HEK293T (cell line): ENCODE measurements around the gene IL17RD.

Experiments used
- CTCF ChIA-PET: fragments of 350-600 bp; formaldehyde crosslinking; extraction: SDS; loops from one replicate; lab custom pipeline; 2021; ENCODE audit warnings: antibody characterized with exemption, inconsistent platforms; lab: Yijun Ruan, JAX
- POLR2A ChIA-PET: fragments of 350-600 bp; formaldehyde crosslinking; extraction: SDS; loops from one replicate; lab custom pipeline; 2020; ENCODE audit warnings: antibody characterized with exemption, inconsistent platforms; lab: Yijun Ruan, JAX
- DNase-seq: peaks from one replicate; pipeline ENCODE4 v3.0.0; 2012; ENCODE audit warnings: mixed read lengths; ENCODE audit errors: extremely low spot score
- ARNT ChIP-seq: fragments of 450-650 bp; IDR thresholded peaks from 2 replicates; pipeline ENCODE4 v1.6.1; 2017; ENCODE audit warnings: mild to moderate bottlenecking
- BHLHE40 ChIP-seq: fragments of 450-650 bp; IDR thresholded peaks from 2 replicates; pipeline ENCODE4 v1.6.1; 2016; ENCODE audit warnings: mild to moderate bottlenecking, moderate library complexity, borderline replicate concordance
- CTBP1 ChIP-seq: fragments of 450-650 bp; IDR thresholded peaks from 2 replicates; pipeline ENCODE4 v1.6.1; 2016; ENCODE audit warnings: borderline replicate concordance
- ELF4 ChIP-seq: fragments of 450-650 bp; IDR thresholded peaks from 2 replicates; pipeline ENCODE4 v1.6.1; 2017; ENCODE audit warnings: antibody characterized with exemption
- FOXA1 ChIP-seq: fragments of 450-650 bp; IDR thresholded peaks from 2 replicates; pipeline ENCODE4 v1.6.1; 2016; ENCODE audit warnings: mild to moderate bottlenecking
- FOXK2 ChIP-seq: fragments of 450-650 bp; IDR thresholded peaks from 2 replicates; pipeline ENCODE4 v1.6.1; 2016; ENCODE audit warnings: mild to moderate bottlenecking
- FOXM1 ChIP-seq: fragments of 450-650 bp; IDR thresholded peaks from 2 replicates; pipeline ENCODE4 v1.6.1; 2017; ENCODE audit warnings: mild to moderate bottlenecking, borderline replicate concordance
- HDGF ChIP-seq: fragments of 450-650 bp; IDR thresholded peaks from 2 replicates; pipeline ENCODE4 v1.6.1; 2017; ENCODE audit warnings: antibody characterized with exemption, borderline replicate concordance
- L3MBTL2 ChIP-seq: fragments of 450-650 bp; conservative IDR thresholded peaks from 2 replicates; pipeline ENCODE4 v1.6.1; 2016; ENCODE audit warnings: mild to moderate bottlenecking
- LEF1 ChIP-seq: fragments of 450-650 bp; IDR thresholded peaks from 2 replicates; pipeline ENCODE4 v1.6.1; 2017; ENCODE audit warnings: mild to moderate bottlenecking, borderline replicate concordance
- NFRKB ChIP-seq: fragments of 450-650 bp; IDR thresholded peaks from 2 replicates; pipeline ENCODE4 v1.6.1; 2016; ENCODE audit warnings: mild to moderate bottlenecking, moderate library complexity
- PKNOX1 ChIP-seq: fragments of 450-650 bp; IDR thresholded peaks from 2 replicates; pipeline ENCODE4 v1.6.1; 2016
- SP1 ChIP-seq: fragments of 450-650 bp; IDR thresholded peaks from 2 replicates; pipeline ENCODE4 v1.6.1; 2017
- SUZ12 ChIP-seq: fragments of 450-650 bp; IDR thresholded peaks from 2 replicates; pipeline ENCODE4 v1.6.1; 2016; ENCODE audit warnings: mild to moderate bottlenecking
- TARDBP ChIP-seq: fragments of 450-650 bp; IDR thresholded peaks from 2 replicates; pipeline ENCODE4 v1.6.1; 2016
- ZNF384 ChIP-seq: fragments of 450-650 bp; IDR thresholded peaks from 2 replicates; pipeline ENCODE4 v1.6.1; 2016

Gene IL17RD

GRCh38 chr3:57063032-57063431 is 102.1 kb downstream of the IL17RD start:
- no peak for TF ChIP-seq FOXK2
- TF ChIP-seq LEF1, result no peak
- TF ChIP-seq ARNT, result no peak
- no peak for TF ChIP-seq ELF4
- no peak for TF ChIP-seq HDGF
- no peak for TF ChIP-seq L3MBTL2
- no peak for TF ChIP-seq FOXA1
- no peak for TF ChIP-seq PKNOX1
- no peak for TF ChIP-seq SUZ12
- no peak for TF ChIP-seq FOXM1
- TF ChIP-seq BHLHE40, result no peak
- TF ChIP-seq SP1, result no peak
- no peak for TF ChIP-seq CTBP1
- no peak for TF ChIP-seq TARDBP
- no peak for TF ChIP-seq ZNF384
- TF ChIP-seq NFRKB, result no peak
- ChIA-PET CTCF (no interaction called here), POLR2A (no interaction called here)
- DNase-seq, result no peak

GRCh38 chr3:57062101-57062631 is 103.0 kb downstream of the IL17RD start:
- TF ChIP-seq LEF1, result no peak
- no peak for TF ChIP-seq L3MBTL2
- TF ChIP-seq PKNOX1, result no peak
- no peak for DNase-seq
- CTCF ChIA-PET, result no interaction called here

GRCh38 chr3:57061556-57061955 is 103.6 kb downstream of the IL17RD start:
- ChIA-PET CTCF (no interaction called here), POLR2A (no interaction called here)
- no peak for DNase-seq
- TF ChIP-seq SUZ12 (no peak), ELF4 (no peak), BHLHE40 (no peak), L3MBTL2 (no peak), TARDBP (no peak), NFRKB (no peak), FOXA1 (no peak), PKNOX1 (no peak), FOXK2 (no peak), SP1 (no peak), HDGF (no peak)

More at GRCh38 chr3:57062101-57062631, 103.0 kb downstream of the IL17RD start:
- POLR2A ChIA-PET, result no interaction called here

- DNase-seq, result peak; percentile 47
- no peak for TF ChIP-seq L3MBTL2
- TF ChIP-seq TARDBP, result no peak
- no peak for TF ChIP-seq ELF4
- no peak for TF ChIP-seq SP1
- no peak for TF ChIP-seq FOXA1
- TF ChIP-seq FOXK2, result no peak
- no peak for TF ChIP-seq NFRKB
- TF ChIP-seq SUZ12, result no peak
- TF ChIP-seq LEF1, result no peak
- TF ChIP-seq ARNT, result no peak
- TF ChIP-seq CTBP1, result no peak
- no peak for TF ChIP-seq PKNOX1
- TF ChIP-seq FOXM1, result no peak
- no peak for TF ChIP-seq HDGF
- no peak for TF ChIP-seq ZNF384
- TF ChIP-seq BHLHE40, result no peak
- POLR2A ChIA-PET, result no interaction called here
- CTCF ChIA-PET, result no interaction called here
These were observed 104.9 kb downstream of the IL17RD start, which contains the start of gene SPATA12 for GRCh38 chr3:57060089-57060821. Gene SPATA12, plus strand, starts transcription at chr3:57060664. Its CDS starts 13,031 bp downstream, at chr3:57073695.

GRCh38 chr3:57059411-57059810 is 105.7 kb downstream of the IL17RD start:
- DNase-seq, result no peak
- CTCF ChIA-PET, result no interaction called here
- no peak for TF ChIP-seq HDGF
- no peak for TF ChIP-seq ZNF384
- no peak for TF ChIP-seq LEF1
- TF ChIP-seq ARNT, result no peak
- TF ChIP-seq CTBP1, result no peak
- no peak for TF ChIP-seq FOXA1
- TF ChIP-seq BHLHE40, result no peak
- no peak for TF ChIP-seq L3MBTL2
- TF ChIP-seq SP1, result no peak
- no peak for TF ChIP-seq FOXM1
- no peak for TF ChIP-seq NFRKB
- no peak for TF ChIP-seq FOXK2
- no peak for TF ChIP-seq TARDBP
- TF ChIP-seq SUZ12, result no peak
- TF ChIP-seq PKNOX1, result no peak
- no peak for TF ChIP-seq ELF4
- POLR2A ChIA-PET, result no interaction called here
